ENCODE results near the gene SH3BP1. TPM values are rescaled to one million over a fixed set of nuclear protein-coding genes. Genes with fewer than 3 reads are reported as not detected.

Gene SH3BP1
- total and polyA plus RNA-seq, 2 of the 8 experiments (the other 6 are each of a cell fraction or from before 2014, with no cell fraction given) = 23.9 to 40.3 TPM

GRCh38 chr22:37624876-37625275, 14.6 kb upstream of the SH3BP1 start:
- Histone ChIP-seq H3K4me2 (ENCODE audit: insufficient read depth in 1 of 2, low read depth in 2 of 2, low read length in 2 of 2) (no peak overlapping the region), H4K91ac (replicated peaks; ENCODE audit: insufficient read length, low read length) (no peak overlapping the region), H3K9me3 (ENCODE audit: insufficient read depth in 2 of 2, low read depth in 1 of 2, low read length in 1 of 2) (no peaks in the 10 kb centered on the region), H2BK12ac (ENCODE audit: low read depth, low read length) (no peak overlapping the region), H3K79me2 (ENCODE audit: control insufficient read depth in 1 of 2, insufficient read depth in 2 of 2, low read length in 2 of 2) (no peaks in the 10 kb centered on the region), H3K4me1 (replicated peaks in 1 of 4; ENCODE audit: control insufficient read depth in 3 of 4, insufficient read depth in 4 of 4, low read length in 3 of 4) (peaks cover 0 to 3% (median 0%) of the 10 kb centered on the region in 4 experiments; a peak in 3 of 7 replicates), H4K8ac (ENCODE audit: extremely low read depth, insufficient read depth, low read length) (no peak overlapping the region; the same call in 1 of the 2 replicates), H3K56ac (replicated peaks; ENCODE audit: insufficient read length, low read depth, low read length) (no peak overlapping the region), H4K20me1 (replicated peaks in 1 of 2; ENCODE audit: control insufficient read depth in 1 of 2, insufficient read depth in 2 of 2, low read length in 2 of 2) (peaks cover 0 to 2% of the 10 kb centered on the region in 2 experiments), H4K5ac (ENCODE audit: insufficient read length, low read depth, low read length) (no peak overlapping the region), H3K14ac (ENCODE audit: insufficient read length) (no peak overlapping the region), H3K23ac (ENCODE audit: insufficient read length) (no peak overlapping the region), H3K9ac (replicated peaks in 1 of 4; ENCODE audit: extremely low read depth in 1 of 4, low read depth in 3 of 4, low read length in 3 of 4) (no peak overlapping the region), H3K27me3 (replicated peaks in 1 of 4; ENCODE audit: control insufficient read depth in 3 of 4, extremely low read depth in 1 of 4, insufficient read depth in 3 of 4, low read length in 3 of 4) (no peaks in the 10 kb centered on the region), H3K79me1 (ENCODE audit: low read depth, low read length) (0 out of 2 replicates have a peak, but pooled peaks cover 2% of the 10 kb centered on the region), H3K23me2 (ENCODE audit: low read depth, low read length) (no peaks in the 10 kb centered on the region), H3K36me3 (ENCODE audit: control insufficient read depth in 2 of 4, insufficient read depth in 4 of 4, low read length in 3 of 4) (peaks cover 3 to 13% (median 9%) of the 10 kb centered on the region in 4 experiments; a peak in 5 of 8 replicates), H2AK5ac (ENCODE audit: low read depth, low read length) (no peak overlapping the region), H2BK20ac (ENCODE audit: low read length) (no peak overlapping the region), H3K4ac (replicated peaks; ENCODE audit: insufficient read length, low read depth, low read length) (no peak overlapping the region), H3K27ac (ENCODE audit: low read depth, low read length) (no peak overlapping the region), H2BK5ac (ENCODE audit: low read depth, low read length) (no peak overlapping the region), H2BK120ac (replicated peaks; ENCODE audit: low read depth, low read length) (no peak overlapping the region), H3K4me3 (ENCODE audit: extremely low read depth in 1 of 4, insufficient read depth in 2 of 4, low read depth in 3 of 4, low read length in 4 of 4) (no peak overlapping the region), H2AFZ (ENCODE audit: low read length) (no peak overlapping the region), H3K18ac (ENCODE audit: extremely low read depth, low read length) (no peak overlapping the region), H2BK15ac (ENCODE audit: low read length) (no peak overlapping the region)
- TF ChIP-seq RNF2 (IDR thresholded peaks at IDR 0.05; ENCODE audit: borderline replicate concordance, low read depth, low read length, missing control alignments, poor library complexity, severe bottlenecking) = no peak
- no peak for TF ChIP-seq EP300 (IDR thresholded peaks at IDR 0.05; ENCODE audit: borderline replicate concordance in 1 of 2, low read depth in 2 of 2, low read length in 2 of 2)
- no peak for TF ChIP-seq POLR2AphosphoS5 (IDR thresholded peaks at IDR 0.05; ENCODE audit: low read depth, low read length)
- TF ChIP-seq CEBPB (IDR thresholded peaks at IDR 0.05; ENCODE audit: low read depth, low read length) = no peak
- no peak for TF ChIP-seq CTBP2 (IDR thresholded peaks at IDR 0.05; ENCODE audit: borderline replicate concordance, insufficient read depth, insufficient read length, low read length)
- no peak for TF ChIP-seq ATF2 (IDR thresholded peaks at IDR 0.05; ENCODE audit: low read length)
- TF ChIP-seq EZH2 (IDR thresholded peaks at IDR 0.05; ENCODE audit: low read depth, low read length, severe bottlenecking) = no peak
- no peak for TF ChIP-seq TBP (IDR thresholded peaks at IDR 0.05; ENCODE audit: low read depth, low read length)
- no peak for TF ChIP-seq HDAC2 (IDR thresholded peaks at IDR 0.05; ENCODE audit: borderline replicate concordance in 1 of 2, low read depth in 2 of 2, low read length in 2 of 2)
- ChIA-PET POLR2A (ENCODE audit: partially characterized antibody) (interaction anchor here (1.3 to 7.6 kb wide), 5 partner anchors 10 to 123 kb away, joined by 3 to 63 read pairs (median 6); partner anchors contain the start of gene GGA1), CTCF (ENCODE audit: partially characterized antibody) (interaction anchor here (0.8 to 11.1 kb wide), 11 partner anchors 9 to 193 kb away, joined by 3 to 140 read pairs (median 5); partner anchors contain the start of genes PDXP and SH3BP1)
- FAIRE-seq (no peak), DNase-seq (ENCODE audit: low read depth in 1 of 2, low spot score in 2 of 2) (no peak)
- WGBS, 2 experiments (ENCODE audit: extremely low coverage in 1 of 2, insufficient coverage in 1 of 2, insufficient read length in 1 of 2, insufficient replicate concordance in 2 of 2, low coverage in 1 of 2, low lambda C conversion rate in 2 of 2, missing lambda C conversion rate in 1 of 2) = 90% methylated on average over 5 of the region's 7 CpGs; no CpG with 5 or more reads in 1 of the 2 experiments

All from H1 (cell line).